Activated CD4-positive, alpha-beta memory T cell treated with anti-CD3 and anti-CD28 coated beads, Interleukin-2, amount 10 ng/mL, durations not matched to agents 7 days and 5 days (primary cell): ENCODE data around the gene TRPC3. TPM values are rescaled to one million over a fixed set of nuclear protein-coding genes. Genes with fewer than 3 reads are reported as not detected.

Experiments used
- CTCF ChIA-PET: fragments of 350-600 bp; sonication (Branson Sonifier 250); formaldehyde crosslinking; loops from one replicate; lab custom pipeline; 2021; ENCODE audit warnings: antibody characterized with exemption, inconsistent platforms; lab: Charles Lee
- POLR2A ChIA-PET: fragments of 350-600 bp; sonication (Branson Sonifier 250); formaldehyde crosslinking; loops from one replicate; lab custom pipeline; 2021; ENCODE audit warnings: antibody characterized with exemption; lab: Charles Lee
- DNase-seq: peaks from one replicate; pipeline ENCODE4 v3.0.0-alpha.2; 2020
- H3K27ac Mint-ChIP-seq: one replicate; pipeline ENCODE4 v1.8.0; 2021; ENCODE audit warnings: mild to moderate bottlenecking, mixed read lengths
- H3K27me3 Mint-ChIP-seq: one replicate; pipeline ENCODE4 v1.8.0; 2021; ENCODE audit warnings: mixed read lengths
- H3K36me3 Mint-ChIP-seq: one replicate; pipeline ENCODE4 v1.8.0; 2021; ENCODE audit warnings: low read depth, mixed read lengths
- H3K4me1 Mint-ChIP-seq: one replicate; pipeline ENCODE4 v1.8.0; 2021; ENCODE audit warnings: mixed read lengths
- H3K4me3 Mint-ChIP-seq: one replicate; pipeline ENCODE4 v1.8.0; 2021; ENCODE audit warnings: mild to moderate bottlenecking, mixed read lengths
- H3K9me3 Mint-ChIP-seq: one replicate; pipeline ENCODE4 v1.8.0; 2021; ENCODE audit warnings: mixed read lengths
- total RNA-seq, 2 experiments: library from RNA; stranded (reverse); gene quantifications; one replicate each; pipeline ENCODE4 v1.2.3, GENCODE V29; 2021

Gene TRPC3
- total RNA-seq, 2 experiments from 2014 or later = 0.70 to 1.1 TPM

DNA sequence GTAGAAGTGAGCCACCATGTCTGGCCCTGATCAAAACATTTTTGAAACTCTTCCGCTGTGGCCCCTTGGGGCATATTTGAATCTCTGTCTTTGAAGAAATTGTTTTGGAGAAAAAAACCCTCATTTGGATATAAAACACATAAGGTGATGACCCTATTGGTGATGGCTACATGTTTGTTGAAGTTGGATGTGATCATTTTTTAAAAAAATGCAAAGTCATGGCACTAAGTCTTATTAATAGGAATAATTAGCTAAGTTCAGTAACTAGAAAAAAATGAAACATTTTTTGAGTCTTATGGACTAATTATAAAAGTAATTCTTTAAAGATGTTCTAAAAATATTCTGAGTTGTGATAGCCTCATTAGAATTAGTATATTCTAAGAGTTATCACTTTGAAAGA lies 63.7 kb downstream of the TRPC3 start:
- Mint-ChIP-seq H3K4me1 (no peaks in the 10 kb centered on the region), H3K4me3 (no peak overlapping the region), H3K9me3 (no peaks in the 10 kb centered on the region), H3K36me3 (no peaks in the 10 kb centered on the region), H3K27ac (no peak overlapping the region), H3K27me3 (peaks cover 35% of the 10 kb centered on the region)
- CTCF ChIA-PET = no interaction called here
- POLR2A ChIA-PET = no interaction called here
- no peak for DNase-seq

DNA sequence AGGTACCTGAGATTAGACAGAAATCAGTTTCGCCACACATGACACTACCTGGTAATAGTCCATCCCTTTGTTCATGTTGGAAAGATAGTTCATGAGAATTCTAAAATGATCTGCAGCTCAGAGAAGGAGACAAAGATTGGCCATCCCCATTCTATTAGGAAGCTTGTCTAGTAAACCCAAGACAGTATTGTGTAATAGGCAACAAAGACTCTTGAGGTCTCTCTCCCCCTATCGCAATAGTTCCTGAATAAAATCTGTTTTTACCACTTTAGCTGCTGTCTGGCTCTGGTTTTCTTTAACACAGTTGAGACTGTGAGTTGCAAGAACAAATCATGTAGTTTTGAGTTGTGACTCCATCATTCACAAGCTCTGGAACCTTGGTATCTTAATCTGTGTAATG lies 66.7 kb downstream of the TRPC3 start:
- Mint-ChIP-seq H3K4me1 (no peaks in the 10 kb centered on the region), H3K9me3 (no peaks in the 10 kb centered on the region), H3K4me3 (no peak overlapping the region), H3K27ac (no peak overlapping the region), H3K36me3 (no peaks in the 10 kb centered on the region), H3K27me3 (peaks cover 40% of the 10 kb centered on the region)
- ChIA-PET POLR2A (no interaction called here), CTCF (interaction anchor here (1.0 to 1.4 kb wide), 2 partner anchors 15 kb away, joined by 3 read pairs; partner anchors contain the start of gene BBS7)
- DNase-seq = no peak

- H3K4me1 Mint-ChIP-seq = no peaks in the 10 kb centered on the region
- H3K27me3 Mint-ChIP-seq = peaks cover 47% of the 10 kb centered on the region
- H3K36me3 Mint-ChIP-seq = no peaks in the 10 kb centered on the region
- CTCF ChIA-PET = no interaction called here
- H3K4me3 Mint-ChIP-seq = no peak overlapping the region
- POLR2A ChIA-PET = no interaction called here
- no peak overlapping the region for H3K27ac Mint-ChIP-seq
- no peak for DNase-seq
- no peaks in the 10 kb centered on the region for H3K9me3 Mint-ChIP-seq
Measured at GRCh38 chr4:121881158-121881557, 70.7 kb downstream of the TRPC3 start.

DNA sequence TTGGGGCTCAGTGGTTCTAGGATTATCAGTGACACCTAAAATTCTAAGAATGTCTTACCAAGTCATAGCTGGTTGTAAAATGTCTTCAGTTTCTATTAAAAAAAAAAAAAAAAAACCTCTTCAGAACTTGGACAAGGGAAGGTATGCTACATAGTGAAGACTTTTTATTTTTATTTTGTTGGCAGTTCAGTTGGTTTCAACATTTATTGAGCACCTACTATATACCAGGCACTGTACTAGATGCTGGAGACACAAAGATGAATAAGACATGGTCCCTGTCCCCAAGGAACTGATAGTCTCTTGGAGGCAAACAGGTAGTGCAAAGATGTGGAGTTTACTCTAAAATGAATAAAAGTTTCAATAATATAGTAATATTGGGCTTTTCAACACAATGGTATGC lies 72.7 kb downstream of the TRPC3 start:
- DNase-seq = no peak
- H3K27me3 Mint-ChIP-seq = peaks cover 38% of the 10 kb centered on the region
- POLR2A ChIA-PET = no interaction called here
- CTCF ChIA-PET = no interaction called here
- no peaks in the 10 kb centered on the region for H3K4me1 Mint-ChIP-seq
- no peaks in the 10 kb centered on the region for H3K9me3 Mint-ChIP-seq
- no peak overlapping the region for H3K27ac Mint-ChIP-seq
- no peaks in the 10 kb centered on the region for H3K36me3 Mint-ChIP-seq
- no peak overlapping the region for H3K4me3 Mint-ChIP-seq

DNA sequence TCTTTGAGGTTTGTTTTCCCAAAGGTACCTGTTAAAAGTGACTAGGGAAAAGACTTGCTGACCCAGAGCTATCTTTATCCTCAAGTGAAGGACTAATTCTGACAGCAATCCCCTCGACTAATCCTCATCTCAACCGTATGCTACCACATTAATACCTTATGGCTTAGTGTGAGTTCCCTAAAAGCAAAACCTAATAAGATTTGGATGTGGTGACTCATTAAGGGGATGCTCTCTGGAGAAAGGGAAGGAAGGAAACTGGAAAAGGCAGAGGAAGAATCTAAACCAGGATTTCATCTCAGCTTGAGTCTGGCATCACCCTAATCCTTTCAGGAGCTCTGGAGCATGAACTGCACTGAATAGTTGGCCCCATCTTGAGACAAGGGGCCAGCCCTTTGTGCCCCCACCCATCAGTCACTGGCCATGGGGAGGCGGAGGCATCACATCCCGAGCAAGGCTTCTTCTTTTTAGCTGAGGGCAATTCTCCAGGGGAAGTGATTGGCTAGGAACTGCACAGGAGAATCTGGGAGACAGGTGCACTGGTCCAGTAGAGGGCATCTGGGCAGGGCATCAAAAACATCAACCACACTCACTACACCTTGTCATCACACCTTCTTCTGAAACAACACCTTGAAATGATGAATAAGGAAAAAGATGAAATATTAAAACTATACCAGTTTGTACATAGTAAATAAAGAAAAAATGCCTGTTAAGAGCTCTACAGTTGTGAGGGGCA lies 74.7 kb downstream of the TRPC3 start:
- no peaks in the 10 kb centered on the region for H3K36me3 Mint-ChIP-seq
- no peak overlapping the region for H3K27ac Mint-ChIP-seq
- H3K9me3 Mint-ChIP-seq = no peaks in the 10 kb centered on the region
- no peak overlapping the region for H3K4me3 Mint-ChIP-seq
- no peak for DNase-seq
- H3K27me3 Mint-ChIP-seq = peaks cover 36% of the 10 kb centered on the region
- ChIA-PET POLR2A (interaction anchor here (0.6 kb wide), 1 partner anchor 263 kb away, joined by 3 read pairs; no protein-coding TSS in a partner anchor), CTCF (no interaction called here)
- no peaks in the 10 kb centered on the region for H3K4me1 Mint-ChIP-seq

- no peak for DNase-seq
- Mint-ChIP-seq H3K4me1 (peaks cover under 1% of the 10 kb centered on the region), H3K4me3 (no peak overlapping the region), H3K36me3 (no peaks in the 10 kb centered on the region), H3K27ac (no peak overlapping the region), H3K27me3 (peaks cover 36% of the 10 kb centered on the region), H3K9me3 (no peaks in the 10 kb centered on the region)
- POLR2A ChIA-PET = no interaction called here
- CTCF ChIA-PET = interaction anchor here (0.7 kb wide), 1 partner anchor 565 kb away, joined by 3 read pairs; no protein-coding TSS in a partner anchor
Measured at GRCh38 chr4:121876070-121876469, 75.8 kb downstream of the TRPC3 start.

DNA sequence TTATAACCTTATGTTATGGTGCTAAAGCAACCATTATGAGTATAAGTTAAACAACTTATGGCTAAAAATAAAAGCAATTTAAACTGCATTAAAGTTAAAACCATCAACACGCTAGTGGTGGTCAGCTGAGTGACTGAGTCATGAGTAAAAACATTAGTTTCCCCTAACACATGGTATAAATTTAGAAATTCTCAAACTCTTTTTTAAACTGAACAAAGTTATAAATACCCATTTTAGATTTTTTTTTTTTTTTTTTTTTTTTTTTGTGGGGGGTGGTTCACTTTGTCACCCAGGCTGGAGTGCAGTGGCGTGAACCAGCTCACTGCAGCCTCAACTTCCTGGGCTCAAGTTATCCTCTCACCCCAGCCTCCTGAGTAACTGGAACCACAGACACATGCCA lies 76.2 kb downstream of the TRPC3 start:
- Mint-ChIP-seq H3K36me3 (no peaks in the 10 kb centered on the region), H3K27ac (no peak overlapping the region), H3K27me3 (peaks cover 35% of the 10 kb centered on the region), H3K4me3 (no peak overlapping the region), H3K9me3 (no peaks in the 10 kb centered on the region), H3K4me1 (peaks cover 5% of the 10 kb centered on the region)
- ChIA-PET POLR2A (no interaction called here), CTCF (interaction anchor here (0.7 to 1.0 kb wide), 2 partner anchors 40 to 565 kb away, joined by 3 to 5 read pairs; no protein-coding TSS in a partner anchor)
- DNase-seq = no peak

DNA sequence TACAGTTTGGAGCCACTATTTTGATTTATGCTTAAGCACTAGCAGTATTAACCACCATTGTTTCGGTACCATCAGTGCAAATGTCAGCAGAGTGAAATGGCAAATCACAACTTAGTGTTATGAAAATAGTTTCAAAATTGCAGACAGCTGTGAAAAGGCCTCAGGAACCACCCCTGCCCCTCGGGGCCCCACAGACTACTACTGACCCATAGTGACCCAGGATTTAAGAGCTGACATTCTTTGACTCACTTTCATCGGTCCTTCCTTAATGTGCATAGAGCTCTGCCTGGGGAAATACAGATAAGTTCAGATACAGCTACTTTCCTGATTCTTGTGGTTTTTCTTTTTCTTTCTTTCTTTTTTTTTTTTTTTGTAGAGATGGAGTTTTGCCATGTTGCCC lies 78.3 kb downstream of the TRPC3 start:
- no peaks in the 10 kb centered on the region for H3K9me3 Mint-ChIP-seq
- H3K4me1 Mint-ChIP-seq = peaks cover 17% of the 10 kb centered on the region
- H3K36me3 Mint-ChIP-seq = no peaks in the 10 kb centered on the region
- no peak overlapping the region for H3K27ac Mint-ChIP-seq
- H3K4me3 Mint-ChIP-seq = no peak overlapping the region
- CTCF ChIA-PET = no interaction called here
- DNase-seq = no peak
- peaks cover 24% of the 10 kb centered on the region for H3K27me3 Mint-ChIP-seq
- POLR2A ChIA-PET = no interaction called here

DNA sequence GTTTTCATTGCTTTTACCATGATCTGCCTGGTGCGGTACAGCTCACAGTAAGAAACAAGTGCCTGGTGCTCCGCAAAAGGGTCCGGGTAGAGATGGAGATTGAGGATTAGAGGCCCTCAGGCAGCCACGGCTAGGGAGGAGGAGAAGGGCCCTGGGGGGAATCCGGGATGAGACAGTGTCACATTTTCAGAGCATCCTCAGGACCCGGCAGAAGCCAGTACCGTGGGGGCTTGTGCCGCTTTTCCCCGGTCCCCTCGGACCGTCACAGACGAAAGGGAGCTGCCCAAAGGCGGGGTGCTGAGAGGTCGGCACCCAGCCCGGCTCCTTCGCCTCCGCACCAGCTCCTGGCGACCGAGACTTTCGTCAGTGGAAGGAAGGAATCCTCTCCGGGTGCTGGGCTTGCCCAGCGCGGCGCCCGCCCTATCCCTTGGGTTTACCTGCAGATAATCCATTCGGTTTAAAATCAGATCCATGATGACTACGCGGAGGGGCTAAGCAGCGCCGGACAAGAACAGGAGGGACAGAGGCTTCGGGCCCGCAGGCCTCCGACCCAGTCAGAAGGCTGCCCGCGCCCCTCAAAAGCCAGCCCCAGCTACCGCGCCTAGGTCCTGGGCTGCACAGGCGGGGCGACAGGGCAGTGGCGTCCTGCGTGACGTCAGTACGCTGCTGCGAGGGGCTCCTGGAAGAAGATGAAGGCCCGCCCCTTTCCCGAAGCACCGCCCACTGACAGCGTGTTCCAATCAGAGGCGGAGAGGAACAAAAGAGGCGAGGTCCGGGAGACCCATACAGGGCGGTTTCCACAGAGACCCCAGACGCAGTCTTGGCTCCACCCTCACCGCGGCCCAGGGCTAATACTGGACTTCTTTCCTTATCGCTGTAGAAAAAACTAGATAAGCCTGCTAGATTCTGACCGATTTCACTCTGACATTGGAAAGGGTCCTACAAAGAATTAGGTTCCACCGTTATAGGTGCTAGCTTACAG lies 81.7 kb downstream of the TRPC3 start, which contains the start of gene BBS7:
TSS of gene BBS7 (minus strand) at position 634 of the 982 bp plus-strand sequence. CDS start at position 473, 161 bp downstream.
- H3K27ac Mint-ChIP-seq = peak within 1 kb of the TSS; percentile 80
- POLR2A ChIA-PET = interaction anchor here (0.7 to 2.7 kb wide), 8 partner anchors 20 to 586 kb away, joined by 3 to 24 read pairs (median 4); partner anchors contain the start of genes CCNA2, EXOSC9 and IL2

GRCh38 chr4:121863799-121864198 lies 88.1 kb downstream of the TRPC3 start:
- DNase-seq = no peak
- H3K9me3 Mint-ChIP-seq = no peaks in the 10 kb centered on the region
- H3K4me3 Mint-ChIP-seq = no peak overlapping the region
- peaks cover 6% of the 10 kb centered on the region for H3K4me1 Mint-ChIP-seq
- no peaks in the 10 kb centered on the region for H3K27me3 Mint-ChIP-seq
- H3K27ac Mint-ChIP-seq = no peak overlapping the region
- ChIA-PET POLR2A (no interaction called here), CTCF (no interaction called here)
- H3K36me3 Mint-ChIP-seq = peaks cover 24% of the 10 kb centered on the region

More for the DNA sequence above, 81.7 kb downstream of the TRPC3 start, which contains the start of gene BBS7:
- CTCF ChIA-PET = interaction anchor here (0.7 to 1.5 kb wide), 4 partner anchors 16 to 708 kb away, joined by 3 to 4 read pairs (median 4); no protein-coding TSS in a partner anchor
- peaks cover 9% of the 10 kb centered on the region for H3K27me3 Mint-ChIP-seq
- H3K4me1 Mint-ChIP-seq = peaks cover 19% of the 10 kb centered on the region
- peak; percentile 96 for DNase-seq
- H3K9me3 Mint-ChIP-seq = no peaks in the 10 kb centered on the region
- peak within 1 kb of the TSS; percentile 94 for H3K4me3 Mint-ChIP-seq
- peaks cover 22% of the 10 kb centered on the region for H3K36me3 Mint-ChIP-seq

GRCh38 chr4:121861426-121861825 lies 90.4 kb downstream of the TRPC3 start:
- ChIA-PET CTCF (no interaction called here), POLR2A (no interaction called here)
- no peak overlapping the region for H3K4me3 Mint-ChIP-seq
- H3K27ac Mint-ChIP-seq = no peak overlapping the region
- H3K27me3 Mint-ChIP-seq = no peaks in the 10 kb centered on the region
- peaks cover 18% of the 10 kb centered on the region for H3K36me3 Mint-ChIP-seq
- H3K9me3 Mint-ChIP-seq = no peaks in the 10 kb centered on the region
- DNase-seq = no peak
- H3K4me1 Mint-ChIP-seq = peaks cover 1% of the 10 kb centered on the region

- no peak for DNase-seq
- no peak overlapping the region for H3K4me3 Mint-ChIP-seq
- H3K27ac Mint-ChIP-seq = no peak overlapping the region
- peaks cover 8% of the 10 kb centered on the region for H3K36me3 Mint-ChIP-seq
- ChIA-PET CTCF (interaction anchor here (1.2 kb wide), 1 partner anchor 32 kb away, joined by 3 read pairs; no protein-coding TSS in a partner anchor), POLR2A (no interaction called here)
- H3K4me1 Mint-ChIP-seq = peaks cover 1% of the 10 kb centered on the region
- no peaks in the 10 kb centered on the region for H3K27me3 Mint-ChIP-seq
- no peaks in the 10 kb centered on the region for H3K9me3 Mint-ChIP-seq
Measured at GRCh38 chr4:121860121-121860520, 91.7 kb downstream of the TRPC3 start.

DNA sequence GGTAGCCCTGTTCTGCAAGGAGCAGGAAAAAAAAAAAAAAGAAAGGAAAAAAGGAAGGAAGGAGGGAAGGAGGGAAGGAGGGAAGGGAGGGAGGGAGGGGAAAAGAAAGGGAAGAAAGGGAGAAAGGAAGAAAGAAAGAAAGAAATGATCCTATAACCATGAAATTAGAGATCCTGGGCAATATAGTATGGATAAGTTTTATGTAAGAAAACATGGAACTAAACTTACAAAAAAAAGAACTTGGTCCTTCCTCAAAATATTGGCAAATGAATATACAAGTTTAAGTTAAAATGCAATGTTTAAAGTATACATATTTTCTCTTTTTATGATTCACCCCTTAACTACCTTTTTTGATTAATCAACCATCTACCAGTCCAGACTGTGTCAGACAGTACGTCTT lies 100.5 kb downstream of the TRPC3 start:
- no peak overlapping the region for H3K4me3 Mint-ChIP-seq
- peaks cover 4% of the 10 kb centered on the region for H3K4me1 Mint-ChIP-seq
- no peaks in the 10 kb centered on the region for H3K27me3 Mint-ChIP-seq
- H3K9me3 Mint-ChIP-seq = no peaks in the 10 kb centered on the region
- POLR2A ChIA-PET = no interaction called here
- CTCF ChIA-PET = no interaction called here
- no peak for DNase-seq
- H3K27ac Mint-ChIP-seq = no peak overlapping the region
- peaks cover 12% of the 10 kb centered on the region for H3K36me3 Mint-ChIP-seq
